Measurements from ENCODE around the gene MUCL3.
A peak's percentile ranks its signal among the peaks of the same experiment; 100 is the strongest.
"Not testable (repeated sequence)": the region's sequence is repeated elsewhere in the genome, so short reads cannot be mapped to it uniquely, and the experiment has no call there.

Gene MUCL3

GRCh38 chr6:30940361-30940986 is at the start of gene MUCL3:
TSS of gene MUCL3 (plus strand) at chr6:30940973. CDS start at chr6:30941000, 27 bp downstream.
- DNase-seq (ENCODE audit: low spot score), result no peak

GRCh38 chr6:30891450-30891723 is 49.4 kb upstream of the MUCL3 start:
- no peak for DNase-seq (ENCODE audit: low spot score)

GRCh38 chr6:30891816-30892538 is 48.8 kb upstream of the MUCL3 start:
- DNase-seq (ENCODE audit: low spot score), result no peak

GRCh38 chr6:30893001-30893591 is 47.7 kb upstream of the MUCL3 start:
- DNase-seq (ENCODE audit: low spot score), result no peak

GRCh38 chr6:30893666-30894065 is 47.1 kb upstream of the MUCL3 start:
- no peak for DNase-seq (ENCODE audit: low spot score)

GRCh38 chr6:30894381-30894780 is 46.4 kb upstream of the MUCL3 start:
- no peak for DNase-seq (ENCODE audit: low spot score)

- DNase-seq (ENCODE audit: low spot score), result no peak
Measured at GRCh38 chr6:30894935-30895334, 45.8 kb upstream of the MUCL3 start.

GRCh38 chr6:30895343-30895742 is 45.4 kb upstream of the MUCL3 start:
- no peak for DNase-seq (ENCODE audit: low spot score)

GRCh38 chr6:30896541-30896940 is 44.2 kb upstream of the MUCL3 start:
- DNase-seq (ENCODE audit: low spot score), result no peak

- DNase-seq (ENCODE audit: low spot score), result no peak
Measured at GRCh38 chr6:30897882-30898281, 42.9 kb upstream of the MUCL3 start.

- DNase-seq (ENCODE audit: low spot score), result no peak
Measured at GRCh38 chr6:30898750-30899360, 41.9 kb upstream of the MUCL3 start.

GRCh38 chr6:30900863-30901417 is 39.8 kb upstream of the MUCL3 start:
- no peak for DNase-seq (ENCODE audit: low spot score)

GRCh38 chr6:30901436-30901835 is 39.3 kb upstream of the MUCL3 start:
- DNase-seq (ENCODE audit: low spot score), result no peak

- not testable (repeated sequence) for DNase-seq (ENCODE audit: low spot score)
Measured at GRCh38 chr6:30902196-30902595, 38.6 kb upstream of the MUCL3 start.

GRCh38 chr6:30902709-30903108 is 38.1 kb upstream of the MUCL3 start:
- no peak for DNase-seq (ENCODE audit: low spot score)

- no peak for DNase-seq (ENCODE audit: low spot score)
Measured at GRCh38 chr6:30903236-30903635, 37.5 kb upstream of the MUCL3 start.

GRCh38 chr6:30907290-30907757 is 33.4 kb upstream of the MUCL3 start:
- DNase-seq (ENCODE audit: low spot score), result not testable (repeated sequence)

GRCh38 chr6:30907758-30908591 is 32.8 kb upstream of the MUCL3 start, which contains the start of gene GTF2H4:
TSS of gene GTF2H4 (plus strand) at chr6:30908207.
- DNase-seq (ENCODE audit: low spot score), result peak; percentile 99

GRCh38 chr6:30908700-30909099 is 32.1 kb upstream of the MUCL3 start:
- DNase-seq (ENCODE audit: low spot score), result no peak

GRCh38 chr6:30910473-30910872 is 30.3 kb upstream of the MUCL3 start:
- DNase-seq (ENCODE audit: low spot score), result not testable (repeated sequence)

GRCh38 chr6:30912746-30913520 is 27.8 kb upstream of the MUCL3 start:
- DNase-seq (ENCODE audit: low spot score), result peak; percentile 11

All from cerebellar cortex (tissue), 1 donor.